NCI-H1092 treated with DMSO at 0.1 percent for 48 hours (cell line): ENCODE measurements around the gene BOD1.
A peak's percentile ranks its signal among the peaks of the same experiment; 100 is the strongest.

ENCODE experiments used
- DNase-seq: peaks from one replicate; lab custom pipeline; 2025; lab: John Stamatoyannopoulos, UW

The BOD1 gene

DNA sequence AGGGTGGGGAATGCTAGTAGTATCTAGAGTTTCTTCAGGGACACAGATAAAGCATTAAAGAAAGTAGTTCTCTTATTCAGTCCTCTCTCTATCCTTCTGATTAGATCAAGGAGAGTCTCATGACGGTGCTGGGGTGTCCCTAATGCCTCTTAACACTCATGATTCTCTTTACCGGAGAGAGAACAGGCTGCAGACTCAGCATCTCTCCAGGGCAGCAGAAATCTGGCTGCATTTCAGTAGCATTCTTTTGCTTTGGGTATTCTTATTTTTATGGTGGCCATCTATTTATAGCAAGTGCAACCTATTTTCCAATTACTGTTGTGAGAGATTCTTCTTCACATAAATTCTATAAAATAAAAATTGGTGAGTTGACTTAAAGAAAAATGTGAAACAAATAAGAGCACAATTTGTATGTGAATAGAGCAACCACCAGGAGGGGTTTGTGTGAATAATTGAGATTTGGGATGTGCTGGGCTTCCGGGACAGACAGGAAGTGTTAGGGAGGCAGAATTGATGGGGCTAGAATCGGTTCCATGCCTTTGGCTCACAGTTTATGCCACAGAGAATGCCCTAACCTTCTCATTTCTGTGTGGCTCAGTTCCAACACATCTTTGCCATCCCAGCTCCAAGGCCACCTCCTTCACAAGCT lies 23.8 kb upstream of the BOD1 start:
- no peak for DNase-seq

DNA sequence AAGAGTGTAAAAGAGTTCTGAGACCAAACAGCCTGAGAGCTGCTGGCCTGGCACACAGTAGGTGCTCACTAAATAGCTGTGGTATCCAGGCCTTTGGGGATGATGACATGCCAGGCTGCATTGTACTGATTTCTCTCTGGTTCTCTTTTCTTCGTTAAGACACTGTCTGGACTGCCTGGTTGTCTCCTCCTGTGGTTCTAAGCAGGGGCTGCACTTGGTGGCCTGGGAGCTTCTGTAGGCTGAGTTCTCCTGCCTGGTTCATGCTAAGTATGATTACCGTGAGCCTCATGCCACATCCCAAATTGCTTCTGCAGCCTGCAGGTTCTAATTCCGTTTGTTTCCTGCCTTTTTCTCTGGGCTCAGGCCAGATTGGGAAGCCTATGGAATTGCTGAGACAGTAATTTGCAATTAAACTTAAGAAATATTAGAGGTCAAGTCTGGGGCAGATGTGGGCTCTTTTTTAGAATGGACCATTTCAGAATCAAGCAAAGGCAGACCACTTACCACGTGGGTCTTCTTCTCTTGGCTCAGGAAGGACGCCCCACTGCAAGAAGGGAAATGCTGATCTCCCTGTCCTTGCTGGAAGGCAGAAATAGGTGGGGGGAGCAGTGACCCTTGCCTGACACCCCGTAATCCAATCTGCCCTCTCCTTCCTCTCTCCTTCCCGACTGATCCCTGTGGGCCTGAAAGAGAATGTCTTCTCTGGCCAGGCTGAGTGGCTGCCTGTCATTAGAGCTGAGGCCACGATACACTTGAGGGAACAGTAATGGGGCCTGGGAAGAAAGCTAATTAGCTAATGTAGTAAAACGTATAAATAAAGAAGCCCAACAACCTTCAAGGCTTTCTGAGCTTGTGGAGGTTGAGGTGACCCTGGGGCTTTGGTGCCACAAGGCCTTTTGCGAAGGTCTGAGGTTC lies 21.9 kb upstream of the BOD1 start:
- no peak for DNase-seq

- no peak for DNase-seq
Observed at GRCh38 chr5:173637340-173637739, 20.9 kb upstream of the BOD1 start.

DNA sequence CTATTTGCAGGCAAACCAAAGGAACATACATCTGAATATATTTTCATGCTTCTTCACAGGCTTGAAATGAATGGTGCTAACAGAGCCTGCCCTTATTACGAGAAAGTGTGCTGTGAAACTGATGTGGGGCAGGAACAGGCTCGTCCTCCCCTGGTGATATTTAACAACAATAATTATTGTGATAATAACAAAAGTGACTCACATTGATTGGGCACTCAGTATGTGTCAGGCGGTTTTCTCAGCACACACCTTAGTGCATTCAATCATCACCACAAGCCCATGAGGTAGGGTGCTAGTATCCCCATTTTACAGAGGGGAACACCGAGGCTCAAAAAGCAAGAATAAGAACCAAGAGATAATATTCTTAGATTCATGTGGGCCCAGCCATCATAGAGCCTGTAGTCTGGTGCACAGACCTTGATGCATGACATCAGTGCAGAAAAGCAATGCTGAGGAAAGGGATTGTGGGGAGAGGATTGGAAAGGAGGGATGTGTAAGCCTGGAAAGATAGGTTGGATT lies 18.1 kb upstream of the BOD1 start:
- DNase-seq, result no peak

GRCh38 chr5:173633304-173633703 lies 16.9 kb upstream of the BOD1 start:
- peak; percentile 33 for DNase-seq

GRCh38 chr5:173631478-173631877 lies 15.0 kb upstream of the BOD1 start:
- no peak for DNase-seq

DNA sequence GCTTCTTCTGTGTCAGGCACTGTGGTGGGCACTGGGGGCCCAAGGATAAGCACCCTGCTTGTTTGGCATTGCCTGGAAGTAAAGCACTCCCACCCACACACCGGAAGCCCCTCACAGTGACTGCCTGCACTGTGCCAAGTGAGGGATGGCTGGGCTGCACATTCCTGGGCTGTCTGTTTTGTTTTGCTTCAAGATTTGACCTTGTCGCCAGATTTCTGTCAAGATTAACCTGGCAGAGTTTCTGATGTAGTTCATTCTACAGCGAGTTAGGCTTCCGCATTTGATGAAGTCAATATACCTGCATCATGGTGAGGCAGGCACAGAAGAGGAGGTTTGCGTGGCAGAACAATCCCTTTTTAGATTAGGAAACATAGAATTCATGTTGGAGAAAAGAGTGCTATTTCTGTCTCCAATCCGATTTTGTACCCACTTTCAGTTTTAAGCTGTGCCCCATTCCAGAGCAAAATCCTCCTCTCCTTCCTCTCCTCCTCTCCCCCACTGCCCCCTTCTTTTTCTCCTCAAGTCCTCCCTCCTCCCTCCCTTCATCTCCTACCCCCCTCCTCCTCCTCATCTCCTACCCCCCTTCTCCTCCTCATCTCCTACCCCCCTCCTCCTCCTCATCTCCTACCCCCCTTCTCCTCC lies 14.4 kb upstream of the BOD1 start:
- no peak for DNase-seq

- no peak for DNase-seq
Observed at GRCh38 chr5:173629628-173630027, 13.2 kb upstream of the BOD1 start.

DNA sequence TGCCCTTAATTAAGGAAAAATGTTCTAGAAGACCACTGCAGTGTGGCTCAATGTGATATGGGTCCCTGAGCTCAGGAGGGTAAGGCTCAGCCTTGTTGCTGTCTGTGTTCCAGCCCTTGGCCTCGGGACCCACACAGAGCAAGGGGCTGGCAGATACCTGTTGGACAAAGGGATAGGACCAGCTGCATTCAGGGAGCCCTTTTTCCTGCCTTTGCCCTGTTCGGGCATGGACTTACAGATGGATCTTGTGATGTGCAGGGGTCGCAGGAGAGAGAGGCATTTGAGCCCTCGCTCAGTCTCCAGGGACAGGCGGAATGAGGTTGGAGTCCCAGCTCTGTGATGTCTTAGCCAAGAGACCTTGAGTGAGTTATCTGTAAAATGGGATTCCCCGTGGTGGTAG lies 12.1 kb upstream of the BOD1 start:
- DNase-seq, result no peak

DNA sequence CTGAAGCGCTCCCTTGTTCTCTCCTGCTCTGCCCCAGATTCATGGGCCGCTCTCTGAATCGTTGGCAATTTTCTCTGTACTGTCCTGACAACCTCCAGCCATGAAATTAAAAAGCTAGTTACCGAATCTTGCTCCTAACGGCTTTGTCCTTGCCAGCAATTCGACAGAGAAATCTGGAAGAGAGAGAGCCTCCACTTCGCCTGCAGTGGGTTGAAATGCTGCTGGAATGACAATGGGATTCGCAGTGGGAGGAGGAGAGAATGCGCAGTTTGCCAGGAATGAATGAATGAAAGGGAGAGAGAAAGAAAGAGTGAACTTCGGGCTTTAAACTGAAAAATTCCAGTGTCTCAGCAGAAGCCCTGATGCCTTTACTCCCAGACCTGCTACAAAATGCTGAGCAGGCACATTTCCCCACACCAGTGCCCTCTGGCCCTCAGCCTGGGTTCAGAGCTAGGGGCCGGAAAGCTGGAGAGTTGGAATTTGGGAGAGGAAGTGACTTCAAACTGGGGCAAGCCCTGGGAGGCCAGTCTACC lies 11.5 kb upstream of the BOD1 start:
- DNase-seq, result no peak

- DNase-seq, result no peak
Observed at GRCh38 chr5:173627271-173627670, 10.8 kb upstream of the BOD1 start.

DNA sequence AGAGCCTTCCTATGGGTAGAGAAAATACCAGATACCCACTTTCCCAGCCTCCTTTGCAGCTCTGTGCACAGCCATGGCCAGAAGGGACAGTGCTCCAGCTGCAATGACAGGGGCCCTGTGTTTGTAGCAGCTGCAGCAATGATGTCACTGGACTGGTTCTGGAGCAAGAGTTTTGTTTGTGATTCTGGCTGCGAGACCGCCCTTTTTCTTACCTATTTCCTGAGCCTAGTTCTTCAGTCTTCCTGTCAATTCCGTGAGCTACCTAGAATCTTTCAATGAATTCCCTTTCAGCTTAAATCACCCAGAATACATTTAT lies 10.0 kb upstream of the BOD1 start:
- no peak for DNase-seq

GRCh38 chr5:173625673-173626504 lies 9.4 kb upstream of the BOD1 start:
- peak; percentile 9 for DNase-seq

DNA sequence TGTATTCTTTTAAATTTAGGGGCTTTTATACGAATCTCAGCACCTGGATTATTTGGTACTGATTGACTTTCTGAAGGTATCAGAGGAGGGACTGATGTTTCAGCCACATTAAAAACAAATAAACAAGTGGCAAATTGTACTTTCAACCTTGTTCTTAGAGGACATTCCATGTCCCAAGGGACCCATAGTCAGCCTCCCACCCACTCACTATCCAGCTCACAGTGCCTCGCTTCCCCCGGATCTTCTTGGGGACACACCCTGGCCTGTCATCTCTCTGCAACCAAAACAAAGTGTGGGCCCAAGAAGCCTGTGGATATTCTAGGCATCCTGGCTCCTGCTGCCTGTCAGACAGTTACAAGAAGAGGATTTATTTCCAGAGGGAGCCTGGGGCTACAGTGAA lies 8.8 kb upstream of the BOD1 start:
- no peak for DNase-seq

- DNase-seq, result no peak
Observed at GRCh38 chr5:173624282-173624681, 7.8 kb upstream of the BOD1 start.

- no peak for DNase-seq
Observed at GRCh38 chr5:173623789-173624188, 7.3 kb upstream of the BOD1 start.

DNA sequence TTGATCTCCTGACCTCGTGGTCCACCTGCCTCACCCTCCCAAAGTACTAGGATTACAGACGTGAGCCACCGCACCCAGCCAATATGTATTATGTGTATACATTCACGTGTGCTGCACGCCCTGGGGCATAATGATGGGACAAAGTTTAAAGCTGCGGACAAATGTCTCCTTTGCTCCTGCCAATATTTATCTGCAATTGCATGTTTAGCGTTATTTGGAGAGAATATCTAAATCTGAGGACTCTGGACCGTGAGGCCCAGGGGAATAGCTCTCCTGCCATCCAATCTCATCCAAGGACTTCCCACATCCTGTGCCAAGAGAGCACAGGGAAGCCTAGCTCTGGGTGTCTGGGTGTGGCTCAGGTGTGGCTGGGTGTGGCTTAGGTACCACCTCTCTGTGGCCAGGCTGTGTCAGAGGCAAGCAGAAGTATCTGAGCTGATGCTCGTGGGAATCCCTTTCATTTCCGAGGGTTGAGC lies 6.9 kb upstream of the BOD1 start:
- DNase-seq, result no peak

- no peak for DNase-seq
Observed at GRCh38 chr5:173622183-173623047, 6.0 kb upstream of the BOD1 start.

DNA sequence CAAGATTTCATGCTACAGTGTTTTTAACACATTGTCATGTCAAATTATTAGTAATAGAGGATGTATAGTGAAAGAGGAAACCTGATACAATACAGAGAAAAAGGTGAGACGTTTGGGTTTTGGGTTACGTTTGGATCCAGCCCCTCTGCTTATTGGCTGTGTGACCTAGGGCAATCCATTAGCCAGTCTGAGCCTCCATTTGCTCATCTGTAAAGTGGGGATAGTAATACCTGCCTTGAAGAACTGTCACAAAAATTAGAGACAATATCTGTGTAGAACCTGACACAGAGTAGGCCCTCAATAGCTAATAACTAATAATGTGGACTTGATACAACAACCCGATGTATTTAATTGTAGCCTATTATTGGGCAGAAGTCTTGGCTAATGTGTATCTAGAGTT lies 4.3 kb upstream of the BOD1 start:
- DNase-seq, result no peak

- DNase-seq, result peak; percentile 57
Observed at GRCh38 chr5:173618927-173619519, 2.6 kb upstream of the BOD1 start.
